Fibroblast of peridontal ligament (primary cell): ENCODE measurements around the gene PDE6A.
"Not testable (repeated sequence)": the region's sequence is repeated elsewhere in the genome, so short reads cannot be mapped to it uniquely, and the experiment has no call there.

Experiments used
- DNase-seq: peaks from one replicate; pipeline ENCODE4 v3.0.0-alpha.2; 2010; ENCODE audit errors: extremely low read depth

PDE6A gene

DNA sequence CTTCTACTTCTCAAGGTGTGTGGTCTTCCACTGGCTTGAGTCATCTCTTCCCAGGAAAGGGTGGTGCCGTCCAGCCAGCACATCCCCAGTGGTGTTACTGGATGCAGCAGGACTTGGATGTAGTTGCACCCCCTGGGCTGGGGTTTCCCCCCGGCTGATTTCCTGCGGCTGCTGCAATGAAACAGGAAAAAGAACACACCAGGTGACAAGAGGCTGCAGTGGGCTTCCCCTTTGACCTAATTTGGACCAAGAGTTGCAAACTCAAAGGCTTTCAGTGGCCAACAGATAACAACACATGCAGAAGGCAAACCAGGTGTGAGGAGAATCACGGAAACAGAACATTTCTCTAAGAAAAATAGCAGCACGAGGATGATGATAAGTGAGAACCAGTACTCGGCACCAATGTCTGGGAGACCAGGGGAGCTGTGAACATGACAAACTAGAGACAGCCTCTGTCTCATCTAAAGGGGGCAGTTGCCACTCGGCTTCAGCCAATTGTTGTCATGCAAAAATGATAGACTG, 83.7 kb downstream of the PDE6A start:
- no peak for DNase-seq

DNA sequence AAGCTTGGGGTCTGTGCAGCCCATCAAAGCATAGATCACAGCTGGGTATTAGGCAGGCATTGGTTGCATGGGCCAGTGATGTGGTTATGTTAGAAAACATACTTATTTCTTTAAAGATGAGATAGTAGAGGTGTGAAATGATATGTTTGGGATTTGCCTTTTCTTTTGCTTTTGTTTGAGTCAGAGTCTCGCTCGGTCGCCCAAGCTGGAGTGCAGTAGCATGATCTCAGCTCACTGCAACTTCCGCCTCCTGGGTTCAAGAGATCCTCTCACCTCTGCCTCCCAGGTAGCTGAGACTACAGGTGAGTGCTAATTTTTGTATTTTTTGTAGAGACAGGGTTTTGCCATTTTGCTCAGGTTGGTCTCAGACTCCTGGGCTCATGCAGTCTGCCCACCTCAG, 84.8 kb downstream of the PDE6A start:
- DNase-seq = no peak

DNA sequence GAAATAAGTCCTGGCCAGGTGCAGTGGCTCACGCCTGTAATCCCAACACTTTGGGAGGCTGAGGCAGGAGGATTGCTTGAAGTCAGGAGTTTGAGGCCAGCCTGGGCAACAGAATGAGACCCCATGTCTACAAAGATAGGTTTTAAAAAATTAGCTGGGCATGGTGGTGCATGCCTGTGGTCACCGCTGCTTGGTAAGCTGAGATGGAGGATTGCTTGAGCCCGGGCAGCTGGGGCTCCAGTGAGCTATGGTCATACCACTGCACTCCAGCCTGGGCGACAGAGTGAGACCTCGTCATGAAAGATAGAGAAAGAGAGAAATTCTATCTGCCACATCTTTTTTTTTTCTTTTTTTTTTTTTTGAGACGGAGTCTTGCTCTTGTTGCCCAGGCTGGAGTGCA, 86.1 kb downstream of the PDE6A start:
- not testable (repeated sequence) for DNase-seq

DNA sequence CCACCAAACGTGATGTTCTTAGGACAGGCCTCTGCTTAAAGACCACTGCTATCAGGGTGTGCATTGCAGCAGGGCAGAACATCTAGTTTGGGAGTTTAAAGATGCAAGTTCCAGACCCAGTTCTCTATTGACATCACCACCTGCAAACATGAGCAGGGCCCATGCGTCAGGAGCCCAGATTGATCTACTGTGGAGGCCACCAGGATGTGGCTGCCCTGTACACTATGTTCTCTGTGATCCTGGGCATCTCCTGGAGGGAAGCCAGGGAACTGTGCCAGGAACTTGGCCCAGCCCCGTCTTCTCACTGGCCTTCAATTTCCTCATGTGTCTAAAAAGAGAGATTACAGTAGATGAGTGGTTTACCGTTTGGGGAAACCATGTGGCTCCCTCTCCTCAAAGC, 87.1 kb downstream of the PDE6A start:
- DNase-seq = no peak

DNA sequence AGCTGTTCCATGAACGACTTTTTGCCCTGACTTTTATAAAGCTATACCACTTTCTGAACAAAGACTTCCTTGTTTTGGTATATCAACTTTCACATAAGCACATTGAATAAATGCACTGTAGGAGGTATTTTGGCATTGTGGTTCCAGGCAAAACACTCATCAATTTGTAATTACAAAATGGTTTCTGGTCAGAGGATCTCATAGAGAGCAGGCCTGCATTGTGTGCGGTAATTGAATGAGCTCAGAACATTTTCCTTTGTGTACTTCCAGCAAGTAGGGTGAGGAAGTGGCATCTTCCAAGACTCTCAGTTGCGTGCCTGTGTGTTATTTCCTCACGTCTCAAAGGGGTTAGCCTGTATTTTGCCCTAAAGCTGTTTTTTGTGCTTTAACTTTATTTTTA, 89.2 kb downstream of the PDE6A start:
- peak; percentile 62 for DNase-seq

DNA sequence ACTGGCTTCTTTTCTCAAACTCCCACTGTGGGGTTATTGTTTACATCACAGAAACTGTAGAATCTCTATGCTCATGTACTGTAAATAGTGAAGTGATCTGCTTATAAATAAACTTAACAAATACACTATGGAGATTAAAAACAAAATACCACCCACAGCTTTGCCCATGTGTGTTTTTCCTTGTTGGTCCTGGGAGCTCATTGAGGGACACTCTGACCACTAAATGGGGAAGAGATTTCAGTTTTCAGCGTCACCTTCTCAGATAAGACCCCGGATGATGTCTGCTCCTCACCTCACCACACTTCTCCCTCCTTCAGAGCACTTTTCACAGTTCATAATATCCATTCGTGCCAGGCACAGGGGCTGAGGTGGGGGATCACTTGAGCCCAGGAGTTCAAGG, 89.7 kb downstream of the PDE6A start:
- DNase-seq = no peak

DNA sequence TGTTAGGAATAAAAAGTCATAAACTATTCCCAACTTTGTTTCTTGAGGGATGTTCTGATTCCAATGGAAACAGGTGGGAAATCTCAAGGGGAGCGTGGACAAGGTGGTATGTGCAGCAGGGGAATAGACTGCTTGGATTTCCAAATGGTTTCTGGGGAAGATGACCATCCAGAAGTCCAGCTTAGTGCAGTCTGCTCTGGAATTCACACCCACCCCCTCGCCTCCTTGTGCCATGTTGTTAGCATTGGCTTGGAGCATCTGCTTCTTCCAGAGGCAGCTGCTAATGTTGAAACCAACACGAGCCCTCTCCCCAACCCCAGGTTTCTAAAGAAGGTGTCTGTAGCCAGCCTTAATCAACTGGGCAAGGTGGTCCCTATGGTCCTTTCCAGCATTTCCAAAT, 90.9 kb downstream of the PDE6A start:
- no peak for DNase-seq

DNA sequence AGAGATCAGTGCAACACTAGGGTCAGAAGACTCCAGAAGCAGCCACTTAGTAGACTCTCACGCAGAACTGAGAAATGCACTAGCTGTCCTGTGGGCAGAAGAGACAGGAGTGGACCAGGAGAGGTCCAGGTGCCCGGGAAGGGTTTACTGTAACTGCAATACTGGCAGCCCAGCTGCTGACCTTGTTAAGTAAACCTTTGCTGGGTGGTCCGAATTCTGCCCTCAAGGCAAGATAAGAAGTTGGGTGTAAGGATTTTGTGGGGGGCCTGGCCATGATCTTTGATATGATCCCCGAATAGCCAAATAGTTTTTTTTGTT, 91.3 kb downstream of the PDE6A start:
- DNase-seq = no peak

DNA sequence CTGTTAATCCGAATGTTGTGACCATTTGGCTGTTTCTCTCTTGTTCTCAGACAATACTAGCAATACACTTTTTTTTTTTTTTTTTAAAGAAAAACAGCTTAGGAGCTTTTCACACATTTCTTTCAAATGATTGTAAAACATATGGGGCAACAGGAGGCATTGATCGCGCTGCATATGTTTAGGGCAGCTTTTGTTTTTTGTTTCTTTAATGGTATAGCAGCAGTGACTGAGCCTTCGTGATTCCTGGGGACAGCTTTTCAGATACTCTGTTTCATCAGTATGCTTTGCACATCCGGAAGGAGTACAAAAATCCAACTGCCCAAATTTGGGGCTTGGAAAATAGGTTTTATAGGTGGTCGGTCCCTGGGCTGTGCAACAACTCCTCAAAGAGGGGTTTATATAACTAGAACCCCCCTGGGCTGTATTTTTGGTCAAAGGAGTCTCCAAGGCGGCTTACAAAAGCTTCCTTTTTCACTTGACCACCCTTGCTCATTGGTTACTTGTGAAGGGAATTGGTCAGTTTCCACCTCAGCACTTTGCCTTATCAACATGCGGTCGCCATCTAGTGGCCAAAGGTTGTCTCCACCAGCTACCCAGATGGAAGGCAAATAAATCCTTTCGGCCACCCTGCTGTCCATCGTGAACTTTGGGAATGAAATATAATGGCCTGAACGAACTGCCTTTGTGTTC, 91.8 kb downstream of the PDE6A start:
- peak; percentile 80 for DNase-seq

DNA sequence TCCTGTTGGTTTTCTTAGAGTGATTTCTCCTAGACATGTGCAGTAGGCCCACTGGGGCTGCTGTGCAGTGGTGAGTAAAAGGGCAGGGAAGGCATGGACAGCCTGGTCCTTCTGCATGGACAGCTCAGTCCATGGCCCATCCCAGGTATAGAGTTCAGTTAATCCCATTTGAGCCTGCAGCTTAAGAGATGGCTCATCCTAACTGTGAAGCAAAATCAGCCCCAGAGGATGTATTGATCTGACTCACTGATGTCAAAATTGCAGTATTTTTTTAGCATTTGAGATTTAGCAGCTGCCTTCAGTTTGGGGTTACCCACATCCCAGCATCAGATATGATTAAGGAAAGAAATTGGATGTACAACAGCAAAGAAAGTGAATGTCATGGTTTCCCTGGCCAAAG, 93.4 kb downstream of the PDE6A start:
- no peak for DNase-seq

DNA sequence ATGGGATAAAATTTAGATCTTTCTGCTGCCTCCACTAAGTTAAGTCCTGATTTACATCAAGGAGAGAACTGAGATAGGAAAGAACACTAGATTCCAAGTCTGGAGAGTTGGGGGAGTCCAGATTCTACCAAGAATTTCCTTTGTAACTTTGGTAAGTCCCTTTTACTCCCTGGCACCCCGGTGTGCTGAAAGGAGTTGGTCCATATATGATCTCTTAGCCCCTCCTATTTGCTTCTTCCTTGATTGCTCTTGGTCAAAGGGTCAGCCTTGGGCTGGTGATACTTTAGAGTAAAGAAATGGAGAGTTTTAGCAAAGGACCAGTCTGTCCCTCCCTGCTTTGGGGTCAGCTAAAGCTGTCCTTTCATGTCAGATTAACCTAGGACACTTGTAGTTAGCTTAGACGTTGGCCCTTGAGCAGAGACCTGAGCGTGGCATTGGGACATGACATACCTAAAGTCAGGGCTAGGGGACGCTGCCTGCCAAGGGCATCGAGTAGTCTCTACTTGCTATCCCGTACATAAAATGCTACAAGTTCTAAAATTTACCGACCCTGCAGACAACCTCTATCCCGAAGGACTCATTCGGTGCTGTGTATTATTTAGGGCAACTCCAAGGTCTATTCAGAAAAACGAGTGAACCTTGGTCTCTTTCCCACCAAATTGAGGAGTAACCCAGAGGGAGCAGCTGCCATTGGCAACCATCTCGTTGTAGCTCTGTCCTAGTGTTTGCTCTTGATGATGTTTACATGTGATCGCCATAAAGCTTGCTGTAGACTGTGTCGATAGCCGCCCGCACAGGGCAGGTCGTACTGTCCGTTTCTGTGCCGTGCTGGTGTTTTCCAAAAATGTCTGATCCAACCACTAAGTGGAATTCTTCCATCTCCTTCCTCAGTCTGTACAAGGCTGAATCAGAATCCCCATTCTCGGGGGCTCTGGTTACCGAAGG, 94.4 kb downstream of the PDE6A start:
- no peak for DNase-seq

DNA sequence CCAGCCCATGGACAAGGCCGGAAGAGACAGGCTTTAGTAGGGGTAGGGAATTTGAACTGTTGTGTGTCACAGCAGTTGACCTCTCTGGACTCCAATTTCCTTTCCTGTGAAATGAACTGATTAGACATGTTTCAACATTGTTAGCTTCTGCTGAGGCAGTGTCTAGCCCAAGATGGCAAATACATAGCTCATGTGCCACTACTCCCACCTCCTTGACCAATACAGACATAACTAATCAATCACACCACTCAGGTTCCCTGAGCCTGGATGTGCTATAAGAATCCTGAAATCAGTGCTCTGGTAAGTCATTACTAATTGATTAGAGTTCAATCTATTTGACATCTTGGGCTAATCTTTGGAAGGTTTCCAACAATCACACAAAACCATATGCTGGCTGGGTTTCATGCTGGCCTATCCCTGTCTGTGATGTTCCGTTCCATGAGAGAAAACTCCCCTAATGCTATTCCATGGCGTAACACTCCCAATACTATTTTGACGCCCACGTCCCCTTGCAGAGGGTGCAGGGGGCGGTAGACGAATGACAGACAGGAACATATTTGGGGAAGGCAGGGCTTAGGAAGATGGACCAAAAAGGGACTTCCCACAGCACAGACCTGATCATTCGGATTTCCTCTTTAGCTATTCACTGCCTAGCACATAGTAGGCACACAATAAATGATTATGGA, 95.2 kb downstream of the PDE6A start:
- DNase-seq = no peak

DNA sequence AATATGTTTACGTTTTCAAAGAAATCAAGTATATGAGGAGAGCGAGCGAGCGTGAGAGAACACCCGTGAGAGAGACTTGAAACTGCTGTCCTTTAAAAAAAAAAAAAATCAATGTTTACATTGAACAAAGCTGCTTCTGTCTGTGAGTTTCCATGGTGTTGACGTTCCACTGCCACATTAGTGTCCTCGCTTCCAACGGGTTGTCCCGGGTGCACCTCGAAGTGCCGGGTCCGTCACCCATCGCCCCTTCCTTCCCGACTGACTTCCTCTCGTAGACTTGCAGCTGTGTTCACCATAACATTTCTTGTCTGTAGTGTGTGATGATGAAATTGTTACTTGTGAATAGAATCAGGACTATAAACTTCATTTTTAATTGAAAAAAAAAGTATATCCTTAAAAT, 97.0 kb downstream of the PDE6A start:
- no peak for DNase-seq

DNA sequence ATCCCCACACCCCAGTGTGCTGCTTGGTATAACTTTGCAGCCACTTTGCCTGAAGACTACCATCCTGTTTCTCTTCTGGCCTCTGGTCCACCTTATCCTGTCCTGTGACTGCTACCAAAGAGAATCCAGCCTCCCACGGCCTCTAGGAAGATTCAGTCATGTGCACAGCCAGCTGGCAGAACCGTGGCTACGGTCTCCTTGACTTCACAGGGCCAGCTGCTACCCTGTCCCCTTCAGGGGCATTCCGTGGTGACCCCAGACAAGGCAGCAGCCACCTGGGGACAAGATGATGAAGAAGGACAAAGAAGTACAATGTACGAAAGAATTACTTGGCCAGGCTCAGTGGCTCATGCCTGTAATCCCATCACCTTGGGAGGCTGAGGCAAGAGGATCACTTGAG, 98.6 kb downstream of the PDE6A start:
- no peak for DNase-seq

DNA sequence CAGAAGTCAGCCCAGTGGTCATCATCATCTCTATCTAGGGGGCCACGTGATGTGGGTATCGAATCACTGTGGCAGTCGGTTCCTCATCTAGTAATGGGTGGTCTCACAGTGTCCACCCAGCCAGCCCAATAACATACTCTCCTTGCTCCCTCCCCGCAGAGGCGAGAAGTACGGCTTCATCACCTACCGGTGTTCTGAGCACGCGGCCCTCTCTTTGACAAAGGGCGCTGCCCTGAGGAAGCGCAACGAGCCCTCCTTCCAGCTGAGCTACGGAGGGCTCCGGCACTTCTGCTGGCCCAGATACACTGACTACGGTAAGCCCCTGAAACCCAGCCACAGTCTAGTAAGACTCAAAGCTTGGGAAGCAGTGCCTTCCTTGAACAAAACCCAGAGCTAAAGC, 99.0 kb downstream of the PDE6A start:
- no peak for DNase-seq

DNA sequence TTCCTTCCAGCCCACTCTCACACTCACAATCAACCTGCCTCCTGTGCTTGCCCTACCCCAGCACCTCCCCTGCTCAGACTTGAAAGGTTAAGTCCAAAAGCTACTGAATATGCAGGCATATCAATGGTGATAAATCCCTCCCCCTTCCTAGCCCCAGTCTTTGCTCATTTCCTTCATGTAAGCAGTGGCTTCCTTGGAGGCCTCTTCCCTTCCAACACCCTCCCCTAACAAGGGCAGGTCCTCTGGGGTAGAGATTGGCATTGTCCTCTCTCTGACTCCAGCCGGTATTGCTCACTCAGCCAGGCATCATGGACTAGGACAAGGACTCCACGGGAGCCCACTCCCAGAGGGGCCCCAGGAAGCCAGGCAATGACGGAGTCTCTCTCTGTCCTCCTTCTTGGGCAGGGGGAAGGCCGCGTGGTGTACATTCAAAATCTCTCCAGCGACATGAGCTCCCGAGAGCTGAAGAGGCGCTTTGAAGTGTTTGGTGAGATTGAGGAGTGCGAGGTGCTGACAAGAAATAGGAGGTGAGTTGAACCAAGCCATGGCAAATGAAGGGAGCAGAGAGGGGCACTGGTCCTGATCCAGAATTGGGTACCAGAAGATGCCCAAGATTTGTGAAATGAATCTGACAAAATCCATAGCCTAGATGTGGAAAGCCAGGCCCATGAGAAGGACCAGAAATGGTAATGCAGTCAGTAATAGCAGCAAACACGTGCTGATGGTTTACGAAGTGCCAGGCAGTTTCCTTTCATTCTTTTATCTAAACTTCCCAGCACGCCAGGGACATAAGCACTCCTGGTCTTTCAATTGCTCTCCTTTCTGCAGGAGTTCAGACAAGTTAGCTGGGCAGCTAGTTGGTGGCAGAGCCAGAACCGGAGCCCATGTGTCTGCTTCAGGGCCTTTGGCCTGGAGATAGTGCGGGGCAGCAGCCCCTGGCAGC, 102.5 kb downstream of the PDE6A start:
- DNase-seq = no peak

DNA sequence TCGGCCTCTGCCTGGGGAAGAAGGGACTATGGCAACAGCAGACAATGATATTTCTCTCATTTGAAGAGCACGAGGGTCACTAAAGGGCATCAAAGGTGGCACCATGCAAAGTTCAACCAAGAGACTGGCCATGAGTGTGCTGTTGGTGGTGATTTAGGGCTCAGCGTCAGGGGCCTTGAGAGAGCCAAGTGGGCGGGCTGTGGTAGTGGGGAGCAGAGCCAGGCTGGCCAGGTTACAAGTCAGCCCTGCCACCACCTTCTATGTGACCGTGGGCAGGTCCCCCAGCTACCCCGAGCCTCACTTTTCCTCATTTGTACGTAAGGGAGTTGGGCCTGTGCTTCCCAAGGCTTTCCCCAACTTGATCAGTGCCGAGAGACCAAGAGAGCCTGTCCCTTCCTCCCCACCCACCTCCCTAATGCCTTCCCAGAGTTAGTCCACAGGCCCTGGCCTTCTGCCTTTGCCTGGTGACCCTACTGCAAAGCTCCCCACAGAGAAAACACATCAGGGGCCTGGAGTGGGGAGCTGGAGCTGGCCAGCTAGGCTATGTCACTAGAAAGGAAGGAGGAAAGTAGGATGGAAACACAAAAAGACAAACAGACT, 104.3 kb downstream of the PDE6A start:
- no peak for DNase-seq

DNA sequence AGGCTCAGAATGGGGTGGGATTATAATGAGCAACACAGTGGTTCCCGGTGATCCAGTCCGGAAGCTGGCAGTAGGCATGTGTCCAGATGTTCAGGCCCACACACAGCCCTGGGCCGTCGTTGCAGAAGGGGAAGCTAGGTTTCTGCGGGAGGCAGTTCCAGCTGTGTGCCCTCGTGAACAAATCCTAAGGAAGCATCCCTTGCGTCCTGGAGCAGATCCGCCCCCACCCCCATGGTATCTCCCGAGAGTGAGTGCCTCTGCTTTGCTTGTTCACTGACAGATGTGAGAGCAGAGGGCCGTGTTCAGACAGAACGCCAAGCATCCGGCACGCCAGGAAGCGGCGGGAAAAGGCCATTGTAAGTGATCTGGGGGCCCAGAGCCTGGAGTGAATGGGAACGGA, 104.8 kb downstream of the PDE6A start:
- no peak for DNase-seq

DNA sequence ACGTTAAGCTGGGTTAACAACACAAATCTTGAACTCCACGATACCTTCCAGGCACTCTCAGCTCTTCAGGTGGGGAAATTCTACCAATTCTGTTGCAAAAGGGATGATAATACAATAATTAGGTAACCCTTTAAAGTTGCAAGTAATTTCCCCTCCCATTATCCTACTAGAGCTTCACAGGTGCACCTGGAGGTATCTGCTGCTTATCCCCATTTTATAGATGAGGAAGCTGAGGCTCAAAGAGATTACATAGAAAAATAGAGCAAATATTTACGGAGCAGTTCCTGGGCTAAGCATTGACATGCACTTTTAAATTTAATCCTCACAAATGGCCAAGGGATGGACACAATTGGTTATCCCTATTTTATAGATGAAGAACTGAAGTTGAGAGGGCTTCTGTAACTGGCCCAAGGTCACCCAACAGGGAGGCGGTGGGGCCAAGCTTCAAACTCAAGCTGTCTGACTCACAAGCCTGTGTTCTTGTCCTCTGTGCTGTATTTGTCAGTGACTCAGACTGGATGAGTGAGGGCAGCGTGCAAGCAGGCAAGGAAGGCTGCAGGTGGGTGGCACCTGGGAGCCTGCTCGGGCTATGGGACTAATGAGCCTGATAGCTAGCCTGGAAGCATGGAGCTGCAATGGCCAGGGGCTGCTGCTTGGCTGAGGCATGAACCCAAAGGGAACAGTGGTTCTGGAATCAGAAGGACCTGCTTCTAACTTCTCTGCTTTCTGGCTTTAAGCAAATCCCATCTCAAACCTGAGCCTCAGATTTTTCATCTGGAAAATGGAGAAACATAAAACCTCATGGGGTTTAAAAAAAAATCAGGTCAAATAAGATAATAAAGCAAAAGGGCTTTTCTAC, 105.5 kb downstream of the PDE6A start:
- peak; percentile 22 for DNase-seq

DNA sequence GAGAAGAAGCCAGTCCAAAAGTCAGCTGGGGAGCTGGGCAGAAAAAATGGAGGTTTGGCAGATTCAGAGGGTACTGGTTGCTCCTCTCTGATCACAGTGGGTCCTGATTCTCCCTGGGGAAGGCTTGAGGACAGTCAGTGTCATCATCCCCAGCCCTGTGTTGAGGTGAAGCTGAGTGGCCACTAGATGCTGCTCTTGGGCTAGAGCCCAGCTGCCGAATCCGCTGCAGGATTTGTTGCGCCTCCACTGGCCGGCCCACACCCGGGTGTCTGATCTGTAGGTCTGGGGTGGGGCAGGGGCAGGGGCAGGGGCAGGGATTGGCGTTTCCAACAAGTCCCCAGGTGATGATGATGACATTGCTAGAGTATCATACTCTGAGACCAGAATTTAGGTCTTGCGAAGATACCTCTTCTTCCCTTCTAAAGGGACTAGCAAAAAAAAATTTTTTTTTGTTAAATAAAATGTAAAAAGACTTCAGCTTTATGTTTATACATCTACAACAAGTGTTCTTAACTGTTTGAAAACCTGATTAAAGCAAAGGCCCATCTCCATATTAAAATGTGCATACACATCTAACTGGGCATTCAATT, 106.8 kb downstream of the PDE6A start:
- peak; percentile 53 for DNase-seq
